ENCODE data around the gene IMPA2.

- peak; percentile 77 to 86 for TF ChIP-seq CTCF (conservative IDR thresholded peaks at IDR 0.05 in 1 of 2, IDR thresholded peaks at IDR 0.05 in 1 of 2; ENCODE audit: low read depth in 1 of 2, low read length in 2 of 2)
- no peak for TF ChIP-seq EZH2 (IDR thresholded peaks at IDR 0.05; ENCODE audit: low read length, missing control alignments)
Measured at GRCh38 chr18:12038639-12039539, 57.6 kb downstream of the IMPA2 start.

Measured in fibroblast of lung (primary cell).